Measurements from ENCODE around the gene ABI1.

- TF ChIP-seq CTCF (IDR thresholded peaks at IDR 0.05) (no peak), EZH2phosphoT487 (IDR thresholded peaks at IDR 0.05) (no peak)
These were observed 67.8 kb downstream of the ABI1 start for GRCh38 chr10:26792758-26793495.
